Measurements from ENCODE around the gene WNT8A. TPM values are rescaled to one million over a fixed set of nuclear protein-coding genes. Genes with fewer than 3 reads are reported as not detected.

WNT8A gene
- polyA plus RNA-seq, 3 donors: not detected

DNA sequence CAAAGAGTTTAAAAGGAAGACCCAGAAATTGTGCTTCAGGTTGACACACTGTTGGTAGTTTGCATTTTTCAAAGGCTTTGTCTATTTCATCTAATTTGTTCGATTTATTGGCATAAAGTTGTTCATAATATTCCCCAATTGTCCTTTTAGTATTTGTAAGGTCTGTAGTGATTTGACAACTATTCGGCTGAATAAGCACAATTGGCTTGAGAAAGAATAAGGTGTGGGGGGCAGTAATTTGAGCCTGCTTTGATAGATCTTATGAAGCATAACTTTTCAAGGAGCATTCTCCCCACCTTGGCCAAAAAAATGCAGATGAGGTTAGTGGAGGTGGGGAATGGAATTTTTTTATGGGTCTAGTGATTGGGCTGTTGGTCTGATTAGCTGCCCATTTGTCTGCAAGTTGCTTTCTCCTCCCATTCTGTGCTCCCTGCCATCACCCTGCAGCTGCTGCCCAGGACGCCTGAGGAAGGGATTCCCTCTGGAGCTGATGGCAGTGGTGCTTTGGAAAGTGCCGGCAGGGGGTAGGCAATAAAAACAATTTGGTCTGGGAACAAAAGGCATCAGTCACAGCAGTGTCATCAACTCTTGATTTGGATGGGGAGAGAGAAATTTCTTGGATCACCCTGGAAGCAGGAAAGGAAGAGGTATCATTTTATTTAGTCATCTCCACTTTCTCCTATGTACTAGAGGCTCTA is 26.6 kb downstream of the WNT8A start:
- Histone ChIP-seq H4K20me1 (ENCODE audit: insufficient read depth, low read length) (no peaks in the 10 kb centered on the region), H3K79me2 (ENCODE audit: insufficient read depth, low read length) (no peaks in the 10 kb centered on the region), H3K4me2 (replicated peaks; ENCODE audit: extremely low read depth, low read length, poor library complexity, severe bottlenecking) (no peak overlapping the region), H3K27ac (ENCODE audit: low read depth in 1 of 2, low read length in 2 of 2) (no peak overlapping the region), H3K36me3 (replicated peaks in 1 of 2; ENCODE audit: control insufficient read depth in 1 of 2, insufficient read depth in 2 of 2, low read length in 2 of 2) (no peaks in the 10 kb centered on the region), H3K4me1 (ENCODE audit: control insufficient read depth in 1 of 2, insufficient read depth in 2 of 2, low read length in 2 of 2) (peaks cover 18 to 19% of the 10 kb centered on the region in 2 donors), H2AFZ (ENCODE audit: insufficient read depth, low read depth, low read length, poor library complexity, severe bottlenecking) (no peak overlapping the region), H3K9ac (ENCODE audit: insufficient read depth, low read length, poor library complexity, severe bottlenecking) (no peak overlapping the region), H3K4me3 (replicated peaks in 1 of 3; ENCODE audit: low read depth in 2 of 3, low read length in 3 of 3) (no peak overlapping the region), H3K27me3 (ENCODE audit: control insufficient read depth in 2 of 2, insufficient read depth in 2 of 2, low read length in 2 of 2) (peaks cover 0 to 6% of the 10 kb centered on the region in 2 donors), H3K9me3 (replicated peaks in 1 of 2; ENCODE audit: control insufficient read depth in 1 of 2, insufficient read depth in 1 of 2, low read length in 2 of 2) (no peaks in the 10 kb centered on the region)
- Mint-ChIP-seq H3K9me3 (peaks cover 0 to 2% (median 0%) of the 10 kb centered on the region in 7 donors), H3K27ac (no peak overlapping the region), H3K36me3 (no peaks in the 10 kb centered on the region), H3K4me1 (peaks cover 15% of the 10 kb centered on the region), H3K27me3 (ENCODE audit: low read depth in 3 of 3) (peaks cover 4 to 8% (median 4%) of the 10 kb centered on the region in 3 donors), H3K4me3 (no peak overlapping the region)
- no CpG with 5 or more reads among the region's 4 CpGs for WGBS (ENCODE audit: insufficient coverage)
- DNase-seq: no peak
- intact Hi-C loops (cut with micrococcal nuclease): no loop called here
- TF ChIP-seq CTCF (IDR thresholded peaks at IDR 0.05): no peak

DNA sequence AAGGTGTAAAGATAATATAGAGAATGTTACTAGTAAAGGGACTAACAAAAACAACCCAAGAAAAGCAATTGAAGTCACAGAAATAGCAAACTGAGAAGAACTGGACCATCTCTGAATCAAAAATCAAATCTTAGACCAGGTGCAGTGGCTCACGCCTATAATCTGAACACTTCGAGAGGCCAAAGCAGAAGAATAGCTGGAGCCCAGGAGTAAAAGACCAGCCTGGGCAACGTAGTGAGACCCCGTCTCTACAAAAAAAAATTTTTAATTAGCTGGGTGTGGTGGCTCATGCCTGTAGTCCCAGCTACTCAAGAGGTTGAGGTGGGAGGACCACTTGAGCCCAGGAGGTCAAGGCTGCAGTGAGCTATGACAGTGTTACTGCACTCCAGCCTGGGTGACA is 27.3 kb downstream of the WNT8A start:
- H3K9me3 Mint-ChIP-seq: peaks cover 0 to 2% (median 0%) of the 10 kb centered on the region in 7 donors
- Histone ChIP-seq H3K4me2 (replicated peaks; ENCODE audit: extremely low read depth, low read length, poor library complexity, severe bottlenecking) (no peak overlapping the region), H3K9ac (ENCODE audit: insufficient read depth, low read length, poor library complexity, severe bottlenecking) (no peak overlapping the region), H3K9me3 (replicated peaks in 1 of 2; ENCODE audit: control insufficient read depth in 1 of 2, insufficient read depth in 1 of 2, low read length in 2 of 2) (no peaks in the 10 kb centered on the region), H3K4me3 (replicated peaks in 1 of 3; ENCODE audit: low read depth in 2 of 3, low read length in 3 of 3) (no peak overlapping the region), H2AFZ (ENCODE audit: insufficient read depth, low read depth, low read length, poor library complexity, severe bottlenecking) (no peak overlapping the region), H3K4me1 (ENCODE audit: control insufficient read depth in 1 of 2, insufficient read depth in 2 of 2, low read length in 2 of 2) (peaks cover 18 to 19% of the 10 kb centered on the region in 2 donors), H3K79me2 (ENCODE audit: insufficient read depth, low read length) (no peaks in the 10 kb centered on the region), H3K27ac (ENCODE audit: low read depth in 1 of 2, low read length in 2 of 2) (no peak overlapping the region), H4K20me1 (ENCODE audit: insufficient read depth, low read length) (no peaks in the 10 kb centered on the region), H3K36me3 (replicated peaks in 1 of 2; ENCODE audit: control insufficient read depth in 1 of 2, insufficient read depth in 2 of 2, low read length in 2 of 2) (no peaks in the 10 kb centered on the region), H3K27me3 (ENCODE audit: control insufficient read depth in 2 of 2, insufficient read depth in 2 of 2, low read length in 2 of 2) (peaks cover 0 to 6% of the 10 kb centered on the region in 2 donors)
- H3K36me3 Mint-ChIP-seq: no peaks in the 10 kb centered on the region
- H3K4me3 Mint-ChIP-seq: peak overlapping the region in 1 of 2 donors; percentile 18
- H3K27ac Mint-ChIP-seq: no peak overlapping the region
- H3K27me3 Mint-ChIP-seq (ENCODE audit: low read depth in 3 of 3): peaks cover 4 to 8% (median 5%) of the 10 kb centered on the region in 3 donors
- 93% methylated on average over 4 of the region's 4 CpGs for WGBS (ENCODE audit: insufficient coverage)
- no peak for TF ChIP-seq CTCF (IDR thresholded peaks at IDR 0.05)
- intact Hi-C loops (cut with micrococcal nuclease): no loop called here
- H3K4me1 Mint-ChIP-seq: peaks cover 15% of the 10 kb centered on the region
- DNase-seq: no peak
